Left lung (tissue), 10 donors: Measurements from ENCODE around the gene GSTO1. TPM values are rescaled to one million over a fixed set of nuclear protein-coding genes. Genes with fewer than 3 reads are reported as not detected.

ENCODE experiments used
- ATAC-seq: fragments of 200-7000 bp; cut with Tn5 transposase; one replicate; pipeline ENCODE4 v1.9.1; 2020; ENCODE audit warnings: moderate library complexity
- DNase-seq, 4 donors: peaks; one replicate each; pipeline ENCODE4 v3.0.0-alpha.2; 2013 to 2020
- H3K27ac ChIP-seq, 2 donors: fragments of 200-600 bp; sonication (generic) in 1 of 2; one replicate each; pipeline versions ENCODE4 v1.5.0 to v1.8.0; 2020 to 2021
- H3K27me3 ChIP-seq, 2 donors: fragments of 200-600 bp; sonication (generic) in 1 of 2; one replicate each; pipeline versions ENCODE4 v1.5.0 to v1.8.0; 2020 to 2021
- H3K36me3 ChIP-seq, 2 donors: fragments of 200-600 bp; sonication (generic) in 1 of 2; one replicate each; pipeline versions ENCODE4 v1.5.0 to v1.8.0; 2020 to 2021
- H3K4me1 ChIP-seq, 2 donors: fragments of 200-600 bp; one replicate each; pipeline ENCODE4 v1.8.0; 2021
- H3K4me3 ChIP-seq, 2 donors: fragments of 200-600 bp; sonication (generic) in 1 of 2; one replicate each; pipeline versions ENCODE4 v1.5.0 to v1.8.0; 2020 to 2021; ENCODE audit warnings: mild to moderate bottlenecking in 1 of 2
- H3K9me3 ChIP-seq, 2 donors: fragments of 200-600 bp; sonication (generic) in 1 of 2; one replicate each; pipeline versions ENCODE4 v1.5.0 to v1.8.0; 2020 to 2021
- CTCF ChIP-seq, 2 donors: fragments of 200-600 bp; sonication (generic) in 1 of 2; IDR thresholded peaks; one replicate each; pipeline versions ENCODE4 v1.5.0 to v1.8.0; 2021; ENCODE audit warnings: antibody characterized with exemption in 2 of 2
- intact Hi-C, 2 donors: fragments of 100-400 bp; cut with DNase I; formaldehyde crosslinking; loops; one replicate each; pipeline versions ENCODE4 v1.11.2 to v1.14.2; 2022
- polyA plus RNA-seq, 6 donors: library from polyadenylated mRNA; unstranded; fragments of 120-200 nt; gene quantifications; one replicate each; pipeline ENCODE4 v1.2.1, GENCODE V29; 2013; ENCODE audit not compliant: insufficient read length in 6 of 6
- total RNA-seq, 2 donors: library from RNA; stranded (reverse); fragmentation: NEBNext Ultra II Directional; extraction: Animal tissue kit (Norgen Biotek cat#: 25700); gene quantifications; one replicate each; pipeline ENCODE4 v1.2.1, GENCODE V29; 2021
- donor health status: DM: no; HTN: yes; CAD: no.
- donor health status: DM: no; HTN: no; CAD: no.

GSTO1 gene
- total and polyA plus RNA-seq, 8 donors = 83.1 to 157 (median 90.2) TPM

GRCh38 chr10:104216631-104217030 lies 38.1 kb upstream of the GSTO1 start:
- no peaks in the 10 kb centered on the region for H3K4me1 ChIP-seq
- DNase-seq (no peak), ATAC-seq (no peak)
- no peaks in the 10 kb centered on the region for H3K9me3 ChIP-seq
- H3K36me3 ChIP-seq = no peaks in the 10 kb centered on the region
- no peaks in the 10 kb centered on the region for H3K27me3 ChIP-seq
- no peak overlapping the region for H3K27ac ChIP-seq
- H3K4me3 ChIP-seq = no peak overlapping the region
- intact Hi-C loops = loop anchor here in 1 of 2 donors (10.0 kb wide), 2 partner anchors 172 to 332 kb away; no protein-coding TSS in a partner anchor
- no peak for TF ChIP-seq CTCF (IDR thresholded peaks at IDR 0.05)

GRCh38 chr10:104218751-104219150 lies 35.9 kb upstream of the GSTO1 start:
- Histone ChIP-seq H3K27ac (no peak overlapping the region), H3K4me3 (no peak overlapping the region), H3K36me3 (no peaks in the 10 kb centered on the region), H3K4me1 (no peaks in the 10 kb centered on the region), H3K9me3 (no peaks in the 10 kb centered on the region), H3K27me3 (no peaks in the 10 kb centered on the region)
- no peak for TF ChIP-seq CTCF (IDR thresholded peaks at IDR 0.05)
- intact Hi-C loops = loop anchor here in 1 of 2 donors (10.0 kb wide), 2 partner anchors 174 to 334 kb away; no protein-coding TSS in a partner anchor
- ATAC-seq = no peak
- no peak for DNase-seq

- intact Hi-C loops = no loop called here
- Histone ChIP-seq H3K4me1 (no peaks in the 10 kb centered on the region), H3K27me3 (no peaks in the 10 kb centered on the region), H3K9me3 (no peaks in the 10 kb centered on the region), H3K36me3 (no peaks in the 10 kb centered on the region), H3K4me3 (no peak overlapping the region), H3K27ac (no peak overlapping the region)
- DNase-seq (no peak), ATAC-seq (no peak)
- TF ChIP-seq CTCF (IDR thresholded peaks at IDR 0.05) = no peak
Measured at GRCh38 chr10:104220522-104220921, 34.2 kb upstream of the GSTO1 start.

GRCh38 chr10:104223304-104223703 lies 31.4 kb upstream of the GSTO1 start:
- H3K27me3 ChIP-seq = no peaks in the 10 kb centered on the region
- H3K4me3 ChIP-seq = no peak overlapping the region
- no peak for DNase-seq
- H3K4me1 ChIP-seq = no peaks in the 10 kb centered on the region
- H3K9me3 ChIP-seq = no peaks in the 10 kb centered on the region
- no peaks in the 10 kb centered on the region for H3K36me3 ChIP-seq
- no peak for ATAC-seq
- H3K27ac ChIP-seq = no peak overlapping the region
- intact Hi-C loops = no loop called here
- TF ChIP-seq CTCF (IDR thresholded peaks at IDR 0.05) = no peak

GRCh38 chr10:104230490-104230889 lies 24.2 kb upstream of the GSTO1 start:
- DNase-seq (no peak), ATAC-seq (no peak)
- H3K9me3 ChIP-seq = peaks cover 0 to 11% of the 10 kb centered on the region in 2 donors
- no peak overlapping the region for H3K4me3 ChIP-seq
- no peaks in the 10 kb centered on the region for H3K36me3 ChIP-seq
- intact Hi-C loops = no loop called here
- no peak for TF ChIP-seq CTCF (IDR thresholded peaks at IDR 0.05)
- peaks cover 0 to 12% of the 10 kb centered on the region in 2 donors for H3K4me1 ChIP-seq
- H3K27me3 ChIP-seq = peaks cover 0 to 15% of the 10 kb centered on the region in 2 donors
- H3K27ac ChIP-seq = no peak overlapping the region
